OCI-M2 (cell line): ENCODE results near the gene DGUOK.

ENCODE experiments used
- DNase-seq: peaks from one replicate; lab custom pipeline; 2025; ENCODE audit not compliant: unreplicated experiment; lab: John Stamatoyannopoulos, UW

The DGUOK gene

GRCh38 chr2:73994178-73994831 is 67.6 kb downstream of the DGUOK start:
- no peak for DNase-seq

DNA sequence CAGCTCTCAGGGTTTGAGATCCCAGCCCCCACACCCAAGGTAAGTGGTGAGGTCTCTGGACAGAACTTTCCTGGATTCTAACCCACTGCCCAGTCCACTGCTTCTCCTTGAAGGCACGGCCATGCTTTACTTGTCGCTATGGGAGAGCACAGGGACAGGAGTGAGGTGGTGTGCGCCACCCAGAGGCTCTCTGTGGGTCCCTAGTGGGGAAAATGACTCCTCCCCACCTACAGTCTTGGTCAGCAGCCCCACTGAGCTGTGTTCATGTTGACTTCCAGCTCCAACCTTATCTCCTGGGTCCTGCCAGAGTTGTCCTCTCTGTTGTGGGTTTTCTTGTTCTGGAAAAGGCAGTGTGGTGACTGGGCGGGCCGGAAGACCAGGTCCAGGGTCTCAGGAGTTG is 69.1 kb downstream of the DGUOK start:
- DNase-seq = no peak

- no peak for DNase-seq
Observed at GRCh38 chr2:73997813-73998212, 71.1 kb downstream of the DGUOK start.

GRCh38 chr2:73998451-73998850 is 71.8 kb downstream of the DGUOK start:
- no peak for DNase-seq

GRCh38 chr2:73998933-73999332 is 72.3 kb downstream of the DGUOK start:
- no peak for DNase-seq

DNA sequence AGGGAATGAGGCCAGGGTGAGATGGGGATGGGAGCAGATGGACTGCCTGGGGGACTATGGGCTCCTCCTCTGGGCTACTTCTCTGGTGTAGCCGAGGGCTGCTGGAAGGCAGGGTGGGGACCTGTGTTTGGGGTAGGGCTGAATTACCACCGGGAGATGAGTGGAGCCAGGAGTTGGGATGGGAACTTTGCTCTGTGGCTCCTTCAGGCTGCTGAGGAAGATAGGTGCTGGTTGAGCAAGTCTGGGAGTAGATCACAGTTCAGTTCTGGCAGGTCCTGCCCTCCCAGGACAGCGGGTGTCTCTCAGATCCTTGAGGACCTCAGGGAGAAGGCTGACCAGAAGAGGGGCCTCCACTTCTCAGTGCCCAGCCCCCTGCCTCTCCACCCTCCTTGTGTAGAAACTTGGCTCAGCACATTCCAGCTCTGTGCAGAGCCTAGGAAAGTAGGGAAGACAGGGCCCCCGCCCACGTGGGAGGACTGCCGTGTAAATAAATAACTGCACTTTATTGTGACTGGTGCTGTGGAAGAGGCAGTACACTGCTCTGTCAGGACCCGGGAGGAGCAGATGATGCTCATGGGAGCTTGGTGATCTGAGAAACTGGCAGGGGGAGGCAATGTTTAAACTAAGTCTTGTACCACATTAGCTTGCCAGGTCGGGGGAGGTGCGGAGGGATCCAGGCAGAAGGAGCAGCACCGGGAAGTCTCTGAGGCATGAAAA is 73.4 kb downstream of the DGUOK start:
- no peak for DNase-seq

- no peak for DNase-seq
Observed at GRCh38 chr2:74000666-74001065, 74.0 kb downstream of the DGUOK start.

GRCh38 chr2:74001121-74001520 is 74.4 kb downstream of the DGUOK start:
- DNase-seq = no peak

- DNase-seq = no peak
Observed at GRCh38 chr2:74001781-74002504, 75.3 kb downstream of the DGUOK start.

DNA sequence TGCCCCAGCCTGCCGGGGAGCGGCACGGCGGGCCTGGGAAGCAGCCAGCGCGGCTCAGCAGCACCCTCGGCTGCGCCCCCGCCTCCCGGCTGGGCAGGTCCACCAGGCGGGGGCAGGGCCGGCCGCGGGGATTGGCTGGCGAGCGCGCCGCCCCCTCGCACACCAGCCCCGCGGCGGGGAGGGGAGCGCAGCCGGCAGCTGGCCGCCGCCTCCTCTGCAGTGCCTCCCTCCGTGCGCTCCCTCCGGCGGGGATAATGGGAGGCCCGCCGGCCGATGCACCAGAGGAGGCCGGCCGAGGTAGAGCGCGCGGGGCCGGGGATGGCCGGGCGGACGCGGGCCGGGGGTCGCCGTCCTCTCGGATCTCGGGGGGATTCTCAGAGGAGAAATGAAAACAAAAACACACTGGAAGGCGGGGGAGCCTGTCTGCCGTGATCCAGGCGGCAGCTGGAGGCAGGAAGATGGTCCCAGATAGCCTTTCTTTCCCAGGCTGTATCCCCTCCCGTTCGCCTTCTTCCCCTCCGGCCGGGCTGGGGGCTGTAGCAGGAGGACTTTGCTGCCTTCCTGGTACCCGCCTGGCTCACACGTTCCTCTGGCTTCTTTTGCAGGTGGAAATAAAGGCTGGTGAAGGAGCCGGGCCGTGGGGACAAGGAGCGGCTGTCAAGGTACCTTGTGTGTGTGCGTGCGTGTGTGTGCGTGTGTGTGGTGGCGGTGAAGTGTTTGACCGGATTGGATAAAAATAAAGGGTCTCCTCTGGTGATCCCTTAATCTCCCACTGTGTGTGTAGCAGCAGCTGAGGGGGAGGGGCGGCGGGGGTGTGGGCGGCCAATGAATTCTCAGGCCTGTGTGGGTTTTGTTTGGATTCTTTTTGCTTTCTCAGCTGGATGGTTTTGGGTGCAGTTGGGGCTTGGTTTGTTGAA is 76.1 kb downstream of the DGUOK start:
- DNase-seq = no peak

DNA sequence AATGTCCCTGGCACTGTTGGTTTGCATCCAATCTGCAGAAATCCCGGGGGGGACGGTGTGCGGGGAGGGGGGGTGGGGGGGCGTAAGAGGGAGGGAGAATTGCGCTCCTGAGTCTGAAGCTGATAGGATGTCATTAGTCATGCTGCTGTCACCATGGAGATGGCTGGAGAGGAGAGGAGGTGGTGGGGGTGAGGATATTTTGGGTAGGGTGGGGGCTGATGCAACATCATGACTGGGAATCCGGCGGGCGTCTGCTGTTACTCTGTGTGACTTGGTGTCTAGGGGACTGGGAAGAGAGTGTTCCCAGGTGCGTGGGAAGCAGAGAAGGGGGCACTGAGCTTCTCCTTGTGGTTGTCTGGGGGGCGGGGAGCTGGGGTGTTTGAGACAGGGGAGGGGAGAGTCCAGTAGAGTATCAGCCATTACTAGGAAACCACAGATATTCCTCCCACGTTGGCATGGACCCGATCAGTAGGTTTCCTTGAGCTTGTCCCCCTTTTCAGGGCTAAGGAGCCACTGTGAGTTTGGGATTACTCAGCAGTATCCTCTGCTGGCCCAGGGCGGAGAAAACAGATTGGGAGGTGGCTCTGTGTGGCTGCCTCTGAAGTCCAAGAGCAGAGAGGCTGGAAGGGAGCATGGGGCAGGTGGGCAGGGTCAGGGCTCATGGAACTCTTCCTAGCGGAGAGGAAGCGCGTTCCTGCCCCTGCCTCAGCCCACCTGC is 77.0 kb downstream of the DGUOK start:
- DNase-seq = no peak

DNA sequence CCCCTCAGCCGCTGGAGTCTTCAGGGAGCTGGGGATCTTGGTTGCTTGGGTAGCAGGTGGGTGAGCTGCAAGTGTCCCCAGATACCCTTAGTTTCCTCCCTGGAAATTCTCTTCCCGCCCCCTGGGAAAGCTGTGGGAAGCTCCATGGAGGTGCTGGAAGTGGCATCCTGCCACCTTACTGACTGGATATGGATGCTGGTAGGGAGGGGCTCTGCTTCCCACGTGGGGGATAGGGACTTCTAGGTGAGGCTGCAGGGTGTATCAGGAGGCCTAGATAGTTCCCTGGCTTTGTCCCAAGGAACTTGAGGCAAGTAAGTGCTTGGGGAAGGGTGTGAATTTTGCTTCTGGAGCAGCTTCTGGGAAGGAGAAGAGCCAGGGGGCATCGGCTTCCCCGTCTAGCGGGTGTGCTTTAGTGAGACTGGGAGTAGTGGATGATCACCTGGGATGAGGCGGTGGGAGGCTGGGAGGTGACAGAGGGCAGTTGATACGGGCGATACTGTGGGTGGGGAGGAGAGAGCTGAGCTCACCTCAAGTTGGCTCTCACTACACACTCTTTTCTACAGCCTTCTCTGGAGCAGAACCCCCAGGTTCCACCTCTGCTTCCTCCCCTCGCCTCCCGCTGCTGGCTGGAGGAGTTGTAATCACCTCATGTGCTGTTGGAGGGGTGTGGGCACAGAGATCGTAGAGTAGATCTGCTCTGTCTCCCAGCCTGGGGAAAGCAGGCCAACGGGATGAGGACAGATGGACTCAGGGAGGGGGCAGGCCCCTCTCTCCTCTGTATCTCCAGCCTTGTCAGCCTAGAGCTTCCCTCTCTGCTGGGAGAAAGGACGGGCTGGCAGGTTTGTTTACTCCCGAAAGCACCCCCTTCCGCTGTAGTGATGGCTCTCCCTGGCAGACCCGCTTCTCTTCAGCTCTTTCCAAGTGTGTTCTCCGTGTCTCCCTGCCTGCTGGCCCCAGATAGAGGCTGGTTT is 77.8 kb downstream of the DGUOK start:
- DNase-seq = no peak

DNA sequence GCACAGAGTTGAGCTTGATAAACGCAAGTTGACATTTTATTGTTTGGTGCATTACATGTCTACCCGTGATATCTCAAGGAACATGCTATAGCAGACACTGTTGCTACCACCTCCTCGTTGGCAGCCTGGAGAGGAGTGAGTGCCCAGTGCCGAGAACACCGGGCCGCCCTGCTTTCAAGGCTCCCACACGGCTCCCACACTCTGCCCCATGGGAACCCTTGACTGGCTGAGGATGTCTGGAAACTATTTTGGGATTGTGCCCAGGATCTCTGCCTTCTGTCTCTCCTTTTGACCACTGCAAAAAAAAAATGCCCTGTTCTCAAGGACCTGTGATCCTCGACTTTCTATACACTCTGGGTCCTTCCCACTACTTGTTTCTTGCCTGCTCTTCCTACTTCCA is 79.1 kb downstream of the DGUOK start:
- DNase-seq = no peak

DNA sequence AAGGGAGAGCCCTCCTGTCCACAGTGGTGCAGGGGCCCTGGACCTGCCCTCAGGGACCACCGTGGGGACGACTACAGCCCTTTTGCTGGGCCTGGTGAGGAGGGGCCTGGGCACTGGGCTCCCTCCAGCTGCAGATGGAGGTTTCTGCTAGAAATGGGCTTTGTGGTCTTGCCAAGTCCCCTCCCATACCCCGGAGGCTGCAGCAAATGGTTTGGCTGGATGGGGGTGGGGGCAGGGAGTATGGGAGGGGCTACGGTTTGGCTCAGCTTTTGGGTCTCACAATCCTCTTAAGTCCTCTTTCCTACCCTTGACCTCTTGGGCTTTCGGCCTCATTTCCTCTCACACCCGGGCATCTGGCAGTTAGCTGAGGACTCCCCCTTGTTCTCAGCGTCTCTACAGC is 79.8 kb downstream of the DGUOK start:
- DNase-seq = no peak

- DNase-seq = no peak
Observed at GRCh38 chr2:74007121-74007520, 80.4 kb downstream of the DGUOK start.

DNA sequence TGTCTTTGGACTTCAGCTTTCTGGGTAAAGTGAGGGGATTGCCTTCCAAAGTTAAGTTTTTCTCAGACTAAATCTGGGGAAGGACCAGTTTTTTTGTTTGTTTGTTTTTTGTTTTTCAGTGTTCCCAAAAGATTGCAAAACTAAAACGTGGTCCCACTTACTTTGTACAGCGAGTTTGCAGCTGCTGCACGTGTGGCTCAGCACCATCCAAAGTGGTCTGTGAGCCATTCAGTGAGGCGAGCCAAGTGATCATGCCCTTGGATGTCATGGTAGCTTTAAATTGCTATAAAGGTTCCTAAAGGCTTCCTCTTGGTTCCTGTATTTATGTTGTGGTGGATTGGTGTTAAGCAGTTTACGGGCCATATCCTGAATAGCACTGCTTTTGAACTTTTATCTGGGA is 81.0 kb downstream of the DGUOK start:
- DNase-seq = no peak
